Measurements from ENCODE around the gene ANKRD11. TPM values are rescaled to one million over a fixed set of nuclear protein-coding genes. Genes with fewer than 3 reads are reported as not detected.

ANKRD11 gene
- total and polyA plus RNA-seq, 2 donors (not counting 3 experiments of a cell fraction or from before 2014, with no cell fraction given) = 55.8 to 191 TPM

- dilution Hi-C loops (cut with MboI; ENCODE audit: extremely low pct_ligation_motif_present, low sequenced_read_pairs) = no loop called here
- Histone ChIP-seq H4K20me1 (replicated peaks; ENCODE audit: control insufficient read depth, extremely low read depth, insufficient read depth, low read length) (peaks cover 12% of the 10 kb centered on the region), H3K4me2 (ENCODE audit: insufficient read depth, low read length) (no peak overlapping the region), H3K36me3 (ENCODE audit: control insufficient read depth in 2 of 2, extremely low read depth in 1 of 2, insufficient read depth in 2 of 2, low read length in 2 of 2) (peaks cover 0 to 2% of the 10 kb centered on the region in 2 experiments), H3K9me3 (replicated peaks; ENCODE audit: control insufficient read depth, insufficient read depth, low read length) (no peaks in the 10 kb centered on the region), H3K27ac (ENCODE audit: insufficient read depth, low read depth, low read length) (no peak overlapping the region), H3K27me3 (ENCODE audit: control insufficient read depth in 2 of 2, insufficient read depth in 2 of 2, low read length in 2 of 2) (no peaks in the 10 kb centered on the region), H3K4me3 (replicated peaks in 1 of 3; ENCODE audit: insufficient read depth in 1 of 3, low read depth in 1 of 3, low read length in 3 of 3) (no peak overlapping the region), H3K79me2 (ENCODE audit: control insufficient read depth, insufficient read depth, low read length) (peaks cover 100% of the 10 kb centered on the region), H3K9ac (replicated peaks; ENCODE audit: extremely low read depth, insufficient read depth, low read length) (no peak overlapping the region), H3K9me1 (replicated peaks; ENCODE audit: control insufficient read depth, extremely low read depth, insufficient read depth, low read length) (no peaks in the 10 kb centered on the region), H2AFZ (ENCODE audit: low read depth, low read length) (no peak overlapping the region), H3K4me1 (ENCODE audit: control insufficient read depth, extremely low read depth, insufficient read depth, low read length) (peaks cover 9% of the 10 kb centered on the region)
- CTCF ChIA-PET = interaction anchor here (0.9 to 1.2 kb wide), 3 partner anchors 9 to 26 kb away, joined by 3 to 4 read pairs (median 3); no protein-coding TSS in a partner anchor
- BruUV-seq (replicated peaks) = no TSS peak
- intact Hi-C loops (cut with micrococcal nuclease) = no loop called here
- DNase-seq (ENCODE audit: low read depth, low spot score) = no peak
- POLR2A ChIA-PET = no interaction called here
- FAIRE-seq = no peak
- TF ChIP-seq FOS (IDR thresholded peaks at IDR 0.05; ENCODE audit: borderline replicate concordance, insufficient read depth, low read length) (no peak), POLR2A (IDR thresholded peaks at IDR 0.05; ENCODE audit: low read depth, low read length) (no peak), MYC (IDR thresholded peaks at IDR 0.05; ENCODE audit: low read depth, low read length) (no peak), POLR2AphosphoS5 (IDR thresholded peaks at IDR 0.05; ENCODE audit: insufficient read depth, low read depth, low read length) (no peak), GATA2 (IDR thresholded peaks at IDR 0.05; ENCODE audit: insufficient read depth, insufficient read length, low read depth, low read length) (no peak), JUN (IDR thresholded peaks at IDR 0.05; ENCODE audit: borderline replicate concordance, insufficient read depth, insufficient read length, low read depth) (no peak), CTCF (IDR thresholded peaks at IDR 0.05; ENCODE audit: extremely low read depth in 1 of 2, insufficient read depth in 1 of 2, low read depth in 1 of 2, low read length in 2 of 2) (no peak), EZH2 (IDR thresholded peaks at IDR 0.05; ENCODE audit: borderline replicate concordance, low read depth, low read length, severe bottlenecking) (no peak), MAX (IDR thresholded peaks at IDR 0.05; ENCODE audit: insufficient read depth, insufficient read length) (no peak)
Observed at GRCh38 chr16:89370081-89370511, 120.3 kb downstream of the ANKRD11 start.
